ENCODE data around the gene AUTS2. TPM values are rescaled to one million over a fixed set of nuclear protein-coding genes. Genes with fewer than 3 reads are reported as not detected.
A peak's percentile ranks its signal among the peaks of the same experiment; 100 is the strongest.

Gene AUTS2
- total RNA-seq, 1 donor from 2014 or later, result 26.1 TPM

DNA sequence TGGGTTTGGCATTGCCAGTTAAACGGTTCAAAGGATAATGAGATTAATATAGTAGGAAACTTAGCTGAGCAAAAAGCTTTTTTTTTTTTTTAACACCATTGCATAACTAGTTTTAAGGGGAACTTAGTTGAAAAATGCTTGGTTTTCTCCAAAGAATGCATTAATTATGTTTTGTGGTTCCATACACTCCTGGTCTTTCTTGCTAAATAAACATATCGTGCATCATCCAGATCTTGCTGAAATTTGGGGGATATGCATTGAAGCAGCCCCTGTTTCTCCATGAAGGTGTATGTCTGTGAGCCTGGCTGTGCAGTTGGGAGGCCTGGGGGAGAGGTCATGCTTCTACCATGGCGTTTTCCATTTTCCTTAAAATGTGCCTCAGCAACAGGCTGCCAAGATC, 975.4 kb downstream of the AUTS2 start:
- no peak for ATAC-seq

DNA sequence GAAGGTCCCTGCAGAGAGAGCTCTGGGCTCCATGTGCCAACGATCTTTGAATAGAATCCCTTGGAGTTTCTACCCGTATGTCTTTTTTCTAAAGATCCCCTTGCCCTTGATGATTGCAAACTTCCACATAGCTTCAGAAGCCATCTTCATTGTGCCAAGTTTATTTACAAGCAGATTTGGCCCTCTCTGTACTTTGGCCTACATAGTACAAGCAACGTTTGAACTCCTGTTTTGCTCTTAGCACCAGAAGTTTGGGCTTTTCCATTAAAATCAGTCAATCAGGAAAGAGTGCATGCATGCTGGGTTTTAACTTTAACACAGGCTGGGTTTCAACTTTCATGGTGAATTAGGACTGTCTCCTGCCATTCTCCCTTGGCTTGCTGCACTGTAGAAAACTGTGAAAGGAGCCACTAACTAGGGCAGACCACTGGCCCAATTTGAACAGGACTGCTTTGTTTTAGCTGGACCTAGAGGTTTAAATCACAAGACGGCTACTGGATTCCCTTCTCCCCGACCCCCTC, 976.1 kb downstream of the AUTS2 start:
- ATAC-seq (peak; percentile 39), DNase-seq (ENCODE audit: low spot score) (no peak)

More for the DNA sequence above, 975.4 kb downstream of the AUTS2 start:
- no peak for DNase-seq (ENCODE audit: low spot score)

DNA sequence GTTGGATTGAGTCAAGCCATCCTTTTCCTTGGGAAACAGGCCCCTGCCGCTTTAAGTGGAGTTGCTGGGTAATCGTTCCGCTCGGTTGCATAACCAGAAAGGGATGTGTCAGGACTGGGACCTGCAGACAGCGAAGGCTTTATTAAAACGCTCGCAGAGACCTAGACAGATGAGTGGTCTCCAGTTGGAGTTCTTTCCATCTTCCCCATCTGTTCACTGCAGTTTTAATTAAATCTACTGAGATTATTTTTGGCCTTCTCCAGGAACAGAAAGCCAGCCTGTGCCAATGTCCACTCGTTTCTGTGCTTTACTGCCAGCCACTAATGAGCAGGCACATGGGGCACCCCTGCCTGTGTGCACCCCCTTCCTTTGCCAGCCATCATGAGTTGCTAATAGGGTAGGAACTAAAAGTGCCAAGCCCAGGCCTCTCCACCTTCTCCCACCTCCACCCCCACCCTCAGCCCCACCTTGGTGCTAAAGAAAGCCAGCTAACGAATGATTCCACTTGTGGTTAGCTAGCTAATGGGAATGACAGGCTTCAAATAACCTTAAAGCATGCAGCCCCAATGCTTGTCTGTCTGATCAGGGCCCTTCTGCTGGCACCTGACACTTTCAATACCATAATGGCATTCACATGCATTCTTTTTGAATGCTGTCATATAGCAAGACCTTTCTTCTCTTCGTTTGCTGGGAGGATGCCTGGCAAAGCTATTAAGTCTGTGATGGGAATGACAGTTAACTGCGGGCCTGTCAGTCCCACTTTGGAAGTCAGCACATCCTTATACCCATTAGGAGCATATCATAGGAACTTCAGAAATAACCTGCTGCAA, 976.9 kb downstream of the AUTS2 start:
- peak; percentile 73 for ATAC-seq

DNA sequence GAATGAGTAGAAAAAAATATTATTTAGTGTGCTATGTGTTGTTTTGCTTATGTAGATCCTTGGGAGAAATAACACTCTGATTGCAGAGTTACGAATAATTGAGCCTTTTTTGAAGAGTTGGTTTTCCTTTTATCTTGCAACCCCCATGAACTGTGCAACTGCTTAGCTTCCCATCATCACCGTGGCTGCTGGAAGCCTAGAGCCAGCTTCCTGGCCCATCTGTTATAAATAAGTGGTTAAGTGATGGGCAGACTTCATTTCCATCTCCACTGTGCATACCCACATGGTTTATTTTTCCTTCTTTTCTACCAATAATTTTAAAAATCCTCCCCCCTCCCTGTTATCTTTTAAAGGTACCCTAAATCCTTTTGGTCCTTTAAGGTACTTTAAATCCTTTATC, 978.8 kb downstream of the AUTS2 start:
- DNase-seq (ENCODE audit: low spot score), result no peak
- no peak for ATAC-seq

More for the DNA sequence above, 976.9 kb downstream of the AUTS2 start:
- peak; percentile 70 for DNase-seq (ENCODE audit: low spot score)

DNA sequence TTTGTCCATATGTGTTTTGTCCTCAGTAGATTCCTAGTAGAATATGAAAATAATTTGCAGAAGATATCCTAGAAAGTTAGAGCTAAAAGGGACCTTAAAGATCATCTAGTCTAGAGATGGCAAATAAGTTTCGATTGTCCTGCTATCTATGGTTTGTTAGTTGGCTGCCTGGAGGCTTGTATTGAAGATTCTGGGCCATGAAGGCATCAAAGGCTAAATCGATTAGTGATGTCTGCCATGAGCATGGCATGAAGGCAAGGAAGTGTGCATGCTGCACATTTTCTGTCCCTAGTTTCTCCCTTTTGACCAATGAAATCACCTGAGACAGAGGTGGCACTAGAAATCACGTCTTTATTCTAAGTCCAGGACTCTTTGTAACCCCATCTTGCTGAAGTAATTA, 979.9 kb downstream of the AUTS2 start:
- no peak for ATAC-seq
- no peak for DNase-seq (ENCODE audit: low spot score)

DNA sequence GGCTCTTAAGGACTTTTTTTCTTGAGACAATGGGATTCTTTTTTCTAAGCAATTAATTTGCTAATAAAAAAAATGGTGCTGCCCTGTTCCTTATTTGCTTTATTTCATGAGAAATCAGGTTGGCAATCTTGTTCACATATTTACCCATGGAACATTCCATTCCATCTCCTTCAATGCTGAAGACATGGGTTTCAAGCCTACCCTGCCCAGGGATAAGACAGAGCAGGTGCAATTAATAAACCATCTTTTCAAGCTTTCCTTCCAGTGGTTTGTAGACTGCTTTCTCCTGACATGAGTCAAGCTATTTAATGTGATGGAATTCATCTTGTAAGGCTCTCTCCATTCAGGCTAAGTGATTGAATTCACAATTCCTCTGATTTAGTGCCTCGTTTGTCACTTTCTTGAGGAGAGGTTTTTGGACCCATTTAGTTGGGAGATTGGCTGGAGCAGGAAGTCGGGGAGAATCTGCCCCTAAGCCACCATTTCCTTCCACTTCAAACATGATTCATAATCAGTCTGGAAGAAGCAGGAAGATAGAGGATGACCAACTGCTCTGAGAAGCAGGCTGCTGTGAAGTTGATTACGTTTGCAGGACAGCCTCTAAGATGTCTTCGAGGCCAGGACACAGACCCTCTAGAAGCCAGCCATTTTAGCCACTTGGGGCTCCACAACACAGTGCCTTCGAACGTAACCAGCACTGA, 981.3 kb downstream of the AUTS2 start:
- ATAC-seq (no peak), DNase-seq (ENCODE audit: low spot score) (no peak)

DNA sequence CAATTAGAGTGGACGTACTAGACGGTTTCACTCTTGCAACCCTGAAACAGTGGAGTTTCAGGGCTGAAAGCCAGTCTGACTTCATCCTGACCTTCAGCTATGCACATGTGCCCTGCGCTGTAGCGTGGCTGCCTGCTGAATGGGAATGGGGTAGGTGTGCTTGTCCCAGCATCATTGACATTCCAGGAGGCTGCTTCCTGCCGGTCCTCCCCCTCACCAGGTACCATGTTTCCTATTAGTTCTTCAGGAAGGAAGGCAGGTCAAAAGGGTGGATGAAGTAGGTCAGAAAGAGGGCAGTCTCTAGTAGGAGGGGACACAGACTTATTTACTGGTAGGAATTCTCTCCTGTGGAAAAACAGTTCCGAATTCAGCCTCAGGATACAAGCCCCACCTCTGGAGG, 981.9 kb downstream of the AUTS2 start:
- ATAC-seq (no peak), DNase-seq (ENCODE audit: low spot score) (no peak)

DNA sequence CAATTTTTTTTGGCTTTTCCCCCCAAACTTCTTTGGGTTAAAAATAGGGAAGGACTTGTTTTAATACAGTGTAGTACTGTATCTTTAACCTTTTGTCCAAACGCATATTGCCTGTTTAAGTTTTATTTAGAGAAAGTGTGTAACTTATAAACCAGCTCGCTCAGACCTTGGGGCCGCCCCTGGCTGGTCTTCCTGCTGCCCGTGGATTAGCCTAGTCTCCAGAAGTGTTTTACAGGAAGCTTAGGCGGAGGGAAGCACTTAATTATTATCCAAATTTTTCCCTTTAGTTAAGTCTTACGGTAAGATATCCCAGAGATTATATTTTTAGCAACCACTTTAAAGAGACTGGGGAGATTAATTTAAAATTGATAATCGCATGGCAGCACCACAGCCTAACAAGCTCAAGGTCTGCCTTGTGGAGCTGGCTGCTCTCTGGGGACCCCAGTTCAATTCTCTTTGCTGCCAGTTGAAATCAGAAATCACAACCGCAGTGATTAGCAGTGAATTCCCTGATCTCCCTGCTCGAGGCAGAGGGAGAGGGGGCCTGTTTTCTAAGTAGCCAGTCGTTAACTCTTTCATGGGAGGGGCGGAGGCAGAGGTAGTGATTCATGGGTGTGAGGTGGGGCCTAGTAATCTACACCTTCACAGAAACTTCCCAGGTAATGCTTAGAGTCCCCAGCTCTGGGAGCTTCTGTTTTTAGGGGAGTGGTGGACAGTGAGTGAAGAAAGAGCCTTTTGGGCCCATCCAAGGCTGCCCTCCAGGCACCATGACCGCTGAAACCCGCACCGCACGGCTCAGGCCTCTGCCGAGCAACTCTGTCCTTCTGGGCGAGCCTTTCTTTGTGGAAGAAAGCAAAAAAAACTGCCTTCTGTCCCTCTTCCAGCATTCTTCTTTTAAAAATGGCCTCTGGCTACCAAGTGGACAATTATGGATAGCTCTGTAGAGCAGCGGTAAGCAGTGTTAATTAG, 984.9 kb downstream of the AUTS2 start:
- DNase-seq (ENCODE audit: low spot score) (no peak), ATAC-seq (no peak)

DNA sequence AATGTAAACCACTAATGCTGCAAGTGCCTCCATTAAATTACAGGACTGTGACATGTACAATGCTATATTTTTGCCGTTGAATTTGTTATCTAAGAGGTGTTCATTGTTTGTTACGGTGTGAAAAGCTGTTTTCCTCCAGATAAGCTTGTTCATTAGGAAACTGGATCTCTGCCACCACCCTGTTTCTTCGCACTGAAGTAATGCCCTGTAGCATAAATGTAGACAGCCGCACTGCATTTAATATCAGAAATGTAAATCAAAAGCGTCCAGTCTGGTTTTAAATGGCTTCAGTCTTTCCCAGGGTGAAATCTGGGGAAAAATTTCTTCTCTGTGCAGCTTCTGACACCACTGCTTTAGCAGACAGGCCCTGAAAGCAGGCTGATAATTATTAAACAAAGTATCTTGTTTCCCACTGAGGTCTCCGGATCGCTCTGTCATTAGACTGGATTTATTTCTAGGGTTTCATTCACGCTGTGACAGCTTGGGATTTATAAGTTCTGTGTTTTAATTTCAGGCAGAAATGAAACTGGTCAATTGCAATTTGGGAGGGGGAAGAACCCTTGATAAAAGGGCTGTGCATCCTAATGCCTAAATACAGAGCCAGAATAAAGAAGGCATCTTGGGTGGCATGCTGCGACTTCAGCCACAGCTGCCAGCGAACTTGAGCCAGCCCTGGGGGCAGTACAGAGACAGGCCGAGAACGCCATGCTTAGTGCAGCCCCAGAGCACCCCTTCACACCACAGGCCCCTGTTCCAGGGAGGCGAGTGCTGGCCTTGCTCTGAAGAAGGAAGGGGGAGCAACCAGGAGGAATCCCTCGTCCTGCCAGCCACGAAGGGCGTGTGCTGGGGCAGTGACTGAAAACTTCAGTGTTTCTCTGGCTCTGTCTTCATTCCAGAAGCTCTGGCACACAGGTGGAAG, 985.9 kb downstream of the AUTS2 start:
- DNase-seq (ENCODE audit: low spot score), result no peak
- ATAC-seq, result peak; percentile 44

DNA sequence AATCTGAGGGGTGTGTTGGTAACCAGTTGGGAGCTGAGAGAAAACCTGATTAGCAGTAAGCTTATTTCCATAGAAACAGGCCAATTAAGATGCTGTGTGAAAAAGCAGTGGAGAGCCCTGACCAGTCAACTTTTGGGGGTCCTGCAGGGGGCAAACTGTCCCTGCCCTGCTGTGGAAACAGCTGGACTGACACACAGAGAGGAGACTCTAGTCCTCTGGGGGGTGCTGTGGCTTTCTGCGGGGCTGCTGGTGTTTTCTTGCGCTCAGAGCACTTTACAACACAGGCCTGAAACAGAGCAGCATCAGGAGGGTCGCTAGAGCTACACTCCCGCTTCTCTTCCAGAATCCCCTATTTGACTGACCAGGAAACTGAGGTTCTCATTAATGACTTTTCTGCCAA, 986.8 kb downstream of the AUTS2 start:
- DNase-seq (ENCODE audit: low spot score), result no peak
- no peak for ATAC-seq

DNA sequence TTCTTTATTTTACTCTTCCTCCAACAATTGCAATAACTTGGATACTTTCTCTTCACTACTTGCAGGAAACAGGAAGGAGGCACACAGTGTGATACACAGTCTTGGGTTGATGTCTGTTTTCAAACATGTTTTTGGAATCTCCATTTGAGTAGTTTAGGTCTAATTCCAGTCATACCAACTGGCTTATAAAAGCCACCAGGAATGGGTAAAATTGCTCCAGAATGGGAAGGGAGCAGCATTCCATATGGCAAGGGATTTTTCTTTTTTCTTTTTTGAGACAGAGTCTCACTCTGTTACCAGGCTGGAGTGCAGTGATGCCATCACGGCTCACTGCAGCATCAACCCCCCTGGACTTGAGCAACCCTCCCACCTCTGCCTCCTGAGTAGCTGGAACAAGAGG, 988.5 kb downstream of the AUTS2 start:
- DNase-seq (ENCODE audit: low spot score), result no peak
- no peak for ATAC-seq

DNA sequence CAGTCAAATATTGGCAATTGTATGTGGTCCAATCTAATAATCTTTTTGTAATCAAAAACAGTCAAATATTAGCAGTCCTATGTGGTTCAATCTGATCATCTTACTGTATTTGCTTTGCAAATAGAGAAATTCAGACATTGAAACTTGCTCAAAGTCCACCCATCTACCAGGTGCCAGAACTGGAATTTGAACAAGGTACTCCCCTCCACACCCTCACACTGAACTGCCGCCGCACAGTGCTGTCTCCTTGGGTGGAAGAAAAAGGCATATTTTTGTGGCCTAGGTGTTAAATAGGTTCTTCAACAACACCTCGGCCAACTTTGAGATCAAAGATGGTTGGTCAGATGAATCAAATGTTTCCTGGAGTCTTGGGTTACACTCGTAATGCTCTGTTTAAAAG, 989.5 kb downstream of the AUTS2 start:
- DNase-seq (ENCODE audit: low spot score), result no peak

DNA sequence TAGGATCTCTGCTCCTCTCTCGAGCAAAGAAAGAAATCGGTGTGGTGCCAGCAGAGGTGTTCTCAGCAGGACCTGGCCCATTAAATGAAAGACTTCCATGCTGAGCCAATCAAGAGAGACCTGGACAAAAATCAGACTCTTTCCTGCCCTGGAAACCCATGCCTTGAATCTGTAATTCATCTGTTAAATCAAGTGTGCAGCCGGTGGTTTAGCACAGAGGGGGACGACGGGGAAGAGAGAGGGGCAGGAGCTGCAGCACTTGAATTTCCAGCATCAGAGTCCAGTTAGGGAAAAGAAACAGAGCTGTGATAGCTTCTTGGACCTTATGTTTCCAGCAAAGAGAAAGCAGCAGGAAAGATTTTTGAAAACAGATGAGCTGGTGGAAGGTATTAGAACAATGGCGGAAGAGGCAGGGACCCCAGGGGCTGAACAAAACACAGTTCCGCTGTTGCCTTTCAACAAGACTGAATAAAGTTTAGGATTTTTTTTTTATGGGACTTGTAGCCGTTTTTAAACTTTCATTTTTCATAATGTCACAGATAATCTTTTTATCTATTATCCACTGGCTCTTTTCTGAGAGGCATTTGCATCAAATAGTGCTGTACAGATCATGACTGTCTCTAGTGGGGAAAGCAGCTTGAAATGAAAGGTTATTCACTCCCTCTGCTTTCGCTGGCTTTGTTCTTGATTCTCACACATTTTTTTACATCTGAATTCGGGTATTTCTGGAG, 990.1 kb downstream of the AUTS2 start:
- DNase-seq (ENCODE audit: low spot score), result no peak

More for the DNA sequence above, 989.5 kb downstream of the AUTS2 start:
- peak; percentile 70 for ATAC-seq

DNA sequence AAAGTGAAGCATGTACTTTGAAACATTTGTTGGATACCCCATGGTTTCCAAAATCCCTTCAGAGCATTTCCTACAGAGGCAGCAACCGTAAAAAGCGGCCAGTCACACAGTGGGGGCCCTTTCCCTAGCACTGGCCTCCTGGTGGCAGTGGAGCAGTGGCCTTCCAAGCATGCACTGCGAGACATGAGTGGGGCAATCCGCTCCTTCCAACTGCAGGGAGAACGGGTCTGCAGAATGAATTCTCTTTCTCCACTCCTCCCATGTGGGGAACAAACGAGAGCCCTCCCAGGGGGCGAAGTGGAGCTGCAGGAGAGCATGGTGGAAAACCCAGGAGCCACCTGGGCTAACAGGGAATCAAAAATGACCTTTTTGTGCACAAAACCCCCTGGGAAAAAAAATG, 990.7 kb downstream of the AUTS2 start:
- ATAC-seq, result no peak

More for the DNA sequence above, 990.1 kb downstream of the AUTS2 start:
- ATAC-seq, result peak; percentile 2

DNA sequence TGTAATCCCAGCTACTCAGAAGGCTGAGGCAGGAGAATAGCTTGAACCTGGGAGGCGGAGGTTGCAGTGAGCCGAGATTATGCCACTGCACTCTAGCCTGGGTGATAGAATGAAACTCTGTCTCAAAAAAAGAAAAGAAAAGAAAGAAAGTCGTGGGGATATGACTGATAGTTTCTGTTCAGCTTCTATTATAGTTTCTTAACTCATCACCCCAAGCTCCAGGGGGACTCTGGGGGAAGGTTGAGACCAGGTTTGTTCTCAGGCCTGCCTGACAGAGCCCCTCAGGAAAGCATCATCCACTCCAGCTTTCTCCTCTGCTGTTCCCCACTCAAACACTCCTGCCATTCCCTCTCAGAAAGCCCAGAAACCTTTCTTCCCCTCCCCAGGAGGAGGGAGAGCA, 991.3 kb downstream of the AUTS2 start:
- no peak for DNase-seq (ENCODE audit: low spot score)
- ATAC-seq, result no peak

More for the DNA sequence above, 990.7 kb downstream of the AUTS2 start:
- no peak for DNase-seq (ENCODE audit: low spot score)

DNA sequence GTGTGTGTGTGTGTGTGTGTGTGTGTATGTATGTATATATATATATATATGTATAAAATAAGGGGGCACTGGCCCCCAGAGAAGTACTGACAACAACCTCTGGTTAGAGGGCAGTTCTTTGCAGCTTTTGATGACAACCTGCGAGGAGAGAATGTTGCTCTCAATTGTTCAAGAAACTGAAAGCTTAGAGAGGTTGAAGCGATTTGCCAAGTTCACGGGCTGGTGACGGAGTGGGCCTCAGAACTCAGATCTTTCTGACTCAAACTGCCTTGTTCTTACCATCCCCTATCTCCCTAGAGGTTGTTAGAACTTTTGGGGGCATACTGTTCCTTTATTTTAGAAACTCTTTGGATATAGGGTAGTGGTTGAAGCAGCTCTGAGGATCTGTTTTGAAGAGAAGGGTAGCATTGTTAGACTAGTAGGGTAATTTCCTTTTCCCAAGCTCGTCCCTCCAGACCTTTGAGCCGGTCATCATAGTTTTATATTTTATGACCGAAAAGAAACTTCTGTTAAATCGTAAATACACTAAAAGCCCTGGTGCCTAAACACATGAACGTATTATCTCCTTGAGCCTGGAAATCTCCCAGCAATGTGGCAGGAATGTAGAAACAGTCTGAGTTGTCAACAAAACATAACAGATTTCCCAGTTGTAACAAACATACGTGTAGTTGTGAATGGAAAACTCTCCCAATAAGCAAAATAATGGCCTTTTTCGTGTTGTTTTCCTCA, 992.0 kb downstream of the AUTS2 start:
- DNase-seq (ENCODE audit: low spot score), result no peak

DNA sequence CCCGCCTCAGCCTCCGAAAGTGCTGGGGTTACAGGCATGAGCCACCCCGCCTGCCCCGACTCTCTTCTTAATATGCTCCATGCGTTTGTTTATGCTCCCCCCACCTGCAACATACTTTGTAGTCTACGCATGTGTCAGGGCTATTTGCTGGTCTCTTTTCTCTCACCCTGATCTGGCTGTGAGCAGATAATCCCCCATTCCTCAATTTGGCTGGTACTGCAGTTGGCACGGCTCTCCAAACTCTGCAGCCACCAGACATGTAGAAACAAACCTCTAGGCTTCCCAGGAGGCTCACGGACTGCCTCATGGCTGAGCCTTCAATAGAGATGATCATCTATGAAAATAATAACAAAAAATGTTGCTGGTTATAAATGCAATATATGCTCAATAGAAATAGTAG, 993.4 kb downstream of the AUTS2 start:
- ATAC-seq, result no peak
- no peak for DNase-seq (ENCODE audit: low spot score)

More for the DNA sequence above, 992.0 kb downstream of the AUTS2 start:
- ATAC-seq, result peak; percentile 49

DNA sequence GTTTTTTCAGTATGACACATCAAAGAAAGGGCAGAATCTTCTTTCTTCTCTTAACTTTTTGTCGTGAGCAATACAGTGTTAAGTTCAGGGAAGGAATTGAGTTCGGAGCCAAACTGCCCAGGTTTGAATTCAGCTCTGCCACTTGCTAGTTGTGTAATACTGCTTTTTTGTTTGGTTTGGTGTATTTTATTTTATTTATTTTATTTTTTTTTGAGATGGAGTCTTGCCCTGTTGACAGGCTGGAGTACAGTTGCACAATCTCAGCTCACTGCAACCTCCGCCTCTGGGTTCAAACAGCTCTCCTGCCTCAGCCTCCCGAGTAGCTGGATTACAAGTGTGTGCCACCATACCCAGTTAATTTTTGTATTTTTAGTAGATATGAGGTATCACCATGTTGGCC, 993.9 kb downstream of the AUTS2 start:
- ATAC-seq (peak; percentile 21), DNase-seq (ENCODE audit: low spot score) (peak; percentile 59)
